ENCODE data around the gene HYAL4. TPM values are rescaled to one million over a fixed set of nuclear protein-coding genes. Genes with fewer than 3 reads are reported as not detected.
"Not testable (repeated sequence)": the region's sequence is repeated elsewhere in the genome, so short reads cannot be mapped to it uniquely, and the experiment has no call there.

Gene HYAL4
- total RNA-seq, 4 donors from 2014 or later, result 0.95 to 2.8 (median 1.9) TPM

DNA sequence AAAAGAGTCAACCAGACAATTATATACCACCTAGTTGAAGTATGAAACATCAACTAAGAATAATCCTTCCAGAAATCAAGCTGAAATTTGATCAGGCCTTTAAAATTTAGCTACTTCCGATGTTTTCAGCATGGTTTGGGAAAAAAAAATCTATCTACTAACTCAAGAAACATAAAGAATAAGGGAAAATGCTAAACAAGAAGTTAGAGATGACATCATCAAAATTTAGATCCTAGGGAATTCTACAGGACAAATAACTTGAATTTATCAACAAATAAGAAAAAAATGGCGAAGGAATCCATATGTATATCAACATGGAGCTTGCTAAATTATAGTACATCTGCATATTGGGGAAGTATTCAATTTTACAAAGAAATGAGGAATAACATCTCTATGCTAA lies 36.3 kb downstream of the HYAL4 start:
- Histone ChIP-seq H3K4me3 (no peak overlapping the region), H3K27ac (no peak overlapping the region), H3K4me1 (no peaks in the 10 kb centered on the region), H3K27me3 (no peaks in the 10 kb centered on the region), H3K36me3 (no peaks in the 10 kb centered on the region), H3K9me3 (no peaks in the 10 kb centered on the region)
- DNase-seq (ENCODE audit: low spot score in 2 of 2), result no peak
- TF ChIP-seq POLR2AphosphoS5 (IDR thresholded peaks at IDR 0.05) (no peak), POLR2A (IDR thresholded peaks at IDR 0.05) (no peak), CTCF (IDR thresholded peaks at IDR 0.05) (no peak), EP300 (IDR thresholded peaks at IDR 0.05) (no peak)
- WGBS, result 85% methylated on average over 2 of the region's 2 CpGs

- H3K36me3 ChIP-seq, result no peaks in the 10 kb centered on the region
- no peaks in the 10 kb centered on the region for H3K4me1 ChIP-seq
- no peak for TF ChIP-seq POLR2AphosphoS5 (IDR thresholded peaks at IDR 0.05)
- no peak for TF ChIP-seq POLR2A (IDR thresholded peaks at IDR 0.05)
- TF ChIP-seq CTCF (IDR thresholded peaks at IDR 0.05), result no peak
- TF ChIP-seq EP300 (IDR thresholded peaks at IDR 0.05), result no peak
Measured at GRCh38 chr7:123883154-123883553, 38.2 kb downstream of the HYAL4 start.

GRCh38 chr7:123888192-123888591 lies 43.2 kb downstream of the HYAL4 start:
- Histone ChIP-seq H3K9me3 (no peaks in the 10 kb centered on the region), H3K4me3 (no peak overlapping the region), H3K36me3 (no peaks in the 10 kb centered on the region), H3K27ac (no peak overlapping the region), H3K4me1 (no peaks in the 10 kb centered on the region), H3K27me3 (no peaks in the 10 kb centered on the region)
- DNase-seq (ENCODE audit: low spot score in 2 of 2), result no peak
- TF ChIP-seq CTCF (IDR thresholded peaks at IDR 0.05) (no peak), EP300 (IDR thresholded peaks at IDR 0.05) (no peak), POLR2AphosphoS5 (IDR thresholded peaks at IDR 0.05) (no peak), POLR2A (IDR thresholded peaks at IDR 0.05) (no peak)

More at GRCh38 chr7:123883154-123883553, 38.2 kb downstream of the HYAL4 start:
- no peak overlapping the region for H3K27ac ChIP-seq
- H3K4me3 ChIP-seq, result no peak overlapping the region
- no peaks in the 10 kb centered on the region for H3K27me3 ChIP-seq
- no peak for DNase-seq (ENCODE audit: low spot score in 2 of 2)
- H3K9me3 ChIP-seq, result no peaks in the 10 kb centered on the region

GRCh38 chr7:123894753-123895152 lies 49.8 kb downstream of the HYAL4 start:
- H3K36me3 ChIP-seq; H3K27ac ChIP-seq; H3K4me1 ChIP-seq; H3K4me3 ChIP-seq; H3K27me3 ChIP-seq; DNase-seq (ENCODE audit: low spot score in 2 of 2); H3K9me3 ChIP-seq: not testable (repeated sequence)
- 90% methylated on average over 10 of the region's 10 CpGs for WGBS

- 64% methylated on average over 1 of the region's 1 CpG for WGBS
- DNase-seq (ENCODE audit: low spot score in 2 of 2), result no peak
- Histone ChIP-seq H3K4me1 (no peaks in the 10 kb centered on the region), H3K27me3 (no peaks in the 10 kb centered on the region), H3K4me3 (no peak overlapping the region), H3K9me3 (no peaks in the 10 kb centered on the region), H3K27ac (no peak overlapping the region), H3K36me3 (no peaks in the 10 kb centered on the region)
- TF ChIP-seq EP300 (IDR thresholded peaks at IDR 0.05) (no peak), CTCF (IDR thresholded peaks at IDR 0.05) (no peak), POLR2A (IDR thresholded peaks at IDR 0.05) (no peak), POLR2AphosphoS5 (IDR thresholded peaks at IDR 0.05) (no peak)
Measured at GRCh38 chr7:123901101-123901500, 56.1 kb downstream of the HYAL4 start.

DNA sequence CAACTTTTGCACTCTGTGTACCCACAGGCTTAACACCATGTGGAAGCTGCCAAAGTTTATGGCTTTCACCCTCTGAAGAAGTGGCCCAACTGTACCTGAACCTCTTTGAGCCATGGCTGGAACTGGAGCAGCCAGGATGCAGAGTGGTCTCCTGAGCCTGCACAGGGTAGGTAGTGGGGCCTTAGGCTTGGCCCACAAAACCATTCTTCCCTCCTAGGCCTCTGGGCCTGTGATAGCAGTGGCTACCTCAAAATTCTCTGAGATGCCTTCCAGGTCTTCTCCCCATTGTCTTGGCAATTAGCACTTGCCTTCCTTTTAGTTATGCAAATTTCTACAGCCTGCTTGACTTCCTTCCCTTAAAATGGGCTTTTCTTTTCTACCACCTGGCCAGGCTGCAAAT lies 60.7 kb downstream of the HYAL4 start:
- H3K27me3 ChIP-seq, result no peaks in the 10 kb centered on the region
- H3K9me3 ChIP-seq, result no peaks in the 10 kb centered on the region
- no peak overlapping the region for H3K4me3 ChIP-seq
- H3K4me1 ChIP-seq, result no peaks in the 10 kb centered on the region
- H3K27ac ChIP-seq, result no peak overlapping the region
- no peaks in the 10 kb centered on the region for H3K36me3 ChIP-seq
- DNase-seq (ENCODE audit: low spot score in 2 of 2), result no peak
- TF ChIP-seq CTCF (IDR thresholded peaks at IDR 0.05) (no peak), POLR2A (IDR thresholded peaks at IDR 0.05) (no peak), EP300 (IDR thresholded peaks at IDR 0.05) (no peak), POLR2AphosphoS5 (IDR thresholded peaks at IDR 0.05) (no peak)

All from suprapubic skin (tissue), 4 donors.